H1 (cell line): ENCODE measurements around the gene RAET1G. TPM values are rescaled to one million over a fixed set of nuclear protein-coding genes. Genes with fewer than 3 reads are reported as not detected.

Experiments
- CTCF ChIA-PET: fragments of 300-600 bp; sonication (Branson Sonifier 250); formaldehyde crosslinking; loops from one replicate; lab custom pipeline; 2021; ENCODE audit not compliant: partially characterized antibody; lab: Charles Lee
- POLR2A ChIA-PET: fragments of 300-600 bp; sonication (Branson Sonifier 250); formaldehyde crosslinking; loops from one replicate; lab custom pipeline; 2021; ENCODE audit warnings: inconsistent platforms; ENCODE audit not compliant: partially characterized antibody; lab: Charles Lee
- DNase-seq, 2 experiments: peaks; one replicate each; pipeline versions ENCODE4 v3.0.0 to v3.0.0-alpha.2; 2010 to 2022; ENCODE audit warnings: low spot score in 2 of 2, low read depth in 1 of 2, mixed read lengths in 1 of 2
- FAIRE-seq: peaks from 2 replicates; lab custom pipeline; 2011; peaks lifted over from hg19 to GRCh38; lab: Jason Lieb, UNC
- H2AFZ ChIP-seq: 2 replicates; pipeline ENCODE4 v1.8.1; 2012; ENCODE audit warnings: low read length, inconsistent platforms
- H2AK5ac ChIP-seq: 2 replicates; pipeline ENCODE4 v1.6.1; 2013; ENCODE audit warnings: low read depth, low read length
- H2BK120ac ChIP-seq: replicated peaks from 2 replicates; pipeline ENCODE3; 2013; ENCODE audit warnings: low read depth, low read length, inconsistent platforms
- H2BK12ac ChIP-seq: 2 replicates; pipeline ENCODE4 v1.6.1; 2013; ENCODE audit warnings: low read depth, low read length
- H2BK15ac ChIP-seq: 2 replicates; pipeline ENCODE4 v1.6.1; 2013; ENCODE audit warnings: low read length
- H2BK20ac ChIP-seq: 2 replicates; pipeline ENCODE4 v1.6.1; 2013; ENCODE audit warnings: low read length
- H2BK5ac ChIP-seq: 2 replicates; pipeline ENCODE4 v1.6.1; 2013; ENCODE audit warnings: low read depth, low read length
- H3K14ac ChIP-seq: 2 replicates; pipeline ENCODE4 v1.6.1; 2013; ENCODE audit warnings: inconsistent platforms; ENCODE audit not compliant: insufficient read length
- H3K18ac ChIP-seq: 2 replicates; pipeline ENCODE4 v1.6.1; 2013; ENCODE audit warnings: low read length; ENCODE audit errors: extremely low read depth
- H3K23ac ChIP-seq: 2 replicates; pipeline ENCODE4 v1.6.1; 2013; ENCODE audit warnings: inconsistent platforms; ENCODE audit not compliant: insufficient read length
- H3K23me2 ChIP-seq: 2 replicates; pipeline ENCODE4 v1.6.1; 2013; ENCODE audit warnings: low read depth, low read length
- H3K27ac ChIP-seq: 2 replicates; pipeline ENCODE4 v1.6.1; 2011; ENCODE audit warnings: low read depth, low read length, inconsistent platforms
- H3K27me3 ChIP-seq, 4 experiments: replicated peaks in 1 of 4; 1 replicate in 1 of 4; 2 replicates in 3 of 4; pipeline versions ENCODE4 v1.6.1 to v1.8.1; 2011 to 2013; ENCODE audit warnings: low read length in 3 of 4, mild to moderate bottlenecking in 3 of 4, inconsistent platforms in 2 of 4, mixed read lengths in 2 of 4, moderate library complexity in 1 of 4; ENCODE audit not compliant: control insufficient read depth in 3 of 4, insufficient read depth in 3 of 4; ENCODE audit errors: extremely low read depth in 1 of 4
- H3K36me3 ChIP-seq, 4 experiments: 2 replicates each; pipeline versions ENCODE4 v1.6.1 to v1.8.1; 2011 to 2013; ENCODE audit warnings: mild to moderate bottlenecking in 4 of 4, low read length in 3 of 4, moderate library complexity in 2 of 4, control low read depth in 1 of 4, inconsistent platforms in 1 of 4; ENCODE audit not compliant: insufficient read depth in 4 of 4, control insufficient read depth in 2 of 4
- H3K4ac ChIP-seq: replicated peaks from 2 replicates; pipeline ENCODE3; 2013; ENCODE audit warnings: low read length, low read depth, mixed read lengths, inconsistent platforms; ENCODE audit not compliant: insufficient read length
- H3K4me1 ChIP-seq, 4 experiments: replicated peaks in 1 of 4; 1 replicate in 1 of 4; 2 replicates in 3 of 4; pipeline versions ENCODE4 v1.6.1 to v1.8.1; 2011 to 2013; ENCODE audit warnings: low read length in 3 of 4, inconsistent platforms in 2 of 4, mixed read lengths in 1 of 4; ENCODE audit not compliant: insufficient read depth in 4 of 4, control insufficient read depth in 3 of 4
- H3K4me2 ChIP-seq, 2 experiments: 2 replicates each; pipeline versions ENCODE4 v1.6.1 to v1.8.1; 2011 to 2013; ENCODE audit warnings: low read depth in 2 of 2, low read length in 2 of 2, control low read depth in 1 of 2, inconsistent platforms in 1 of 2, mild to moderate bottlenecking in 1 of 2; ENCODE audit not compliant: insufficient read depth in 1 of 2
- H3K4me3 ChIP-seq, 4 experiments: fragments of 200-600, 300-600 bp in 1 of 4; sonication (generic), shearing (Covaris generic), sonication (Bioruptor Twin) in 1 of 4; 2 replicates each; pipeline versions ENCODE4 v1.5.1 to v1.8.1; 2011 to 2016; ENCODE audit warnings: low read length in 4 of 4, low read depth in 3 of 4, control low read depth in 2 of 4, inconsistent platforms in 2 of 4, mild to moderate bottlenecking in 2 of 4, mixed read lengths in 1 of 4, moderate library complexity in 1 of 4; ENCODE audit not compliant: insufficient read depth in 2 of 4; ENCODE audit errors: extremely low read depth in 1 of 4
- H3K56ac ChIP-seq: replicated peaks from 2 replicates; pipeline ENCODE3; 2013; ENCODE audit warnings: low read depth, mild to moderate bottlenecking, mixed read lengths, low read length, inconsistent platforms; ENCODE audit not compliant: insufficient read length
- H3K79me1 ChIP-seq: 2 replicates; pipeline ENCODE4 v1.6.1; 2013; ENCODE audit warnings: low read depth, low read length, control low read depth
- H3K79me2 ChIP-seq, 2 experiments: 2 replicates each; pipeline versions ENCODE4 v1.6.1 to v1.8.1; 2012 to 2013; ENCODE audit warnings: low read length in 2 of 2, mild to moderate bottlenecking in 2 of 2, inconsistent platforms in 1 of 2; ENCODE audit not compliant: insufficient read depth in 2 of 2, control insufficient read depth in 1 of 2
- H3K9ac ChIP-seq, 4 experiments: replicated peaks in 1 of 4; 1 replicate in 1 of 4; 2 replicates in 3 of 4; pipeline versions ENCODE4 v1.6.1 to v1.8.1; 2011 to 2013; ENCODE audit warnings: low read depth in 3 of 4, low read length in 3 of 4, control low read depth in 2 of 4, mild to moderate bottlenecking in 2 of 4, moderate library complexity in 2 of 4, inconsistent platforms in 1 of 4; ENCODE audit errors: extremely low read depth in 1 of 4
- H3K9me3 ChIP-seq, 2 experiments: 2 replicates each; pipeline versions ENCODE4 v1.6.1 to v1.8.1; 2012 to 2013; ENCODE audit warnings: mild to moderate bottlenecking in 2 of 2, moderate library complexity in 2 of 2, control low read depth in 1 of 2, inconsistent platforms in 1 of 2, low read depth in 1 of 2, low read length in 1 of 2, mixed read lengths in 1 of 2; ENCODE audit not compliant: insufficient read depth in 2 of 2
- H4K20me1 ChIP-seq, 2 experiments: replicated peaks in 1 of 2; 2 replicates each; pipeline versions ENCODE3 to v1.8.1; 2011 to 2013; ENCODE audit warnings: inconsistent platforms in 2 of 2, low read length in 2 of 2, mild to moderate bottlenecking in 1 of 2; ENCODE audit not compliant: insufficient read depth in 2 of 2, control insufficient read depth in 1 of 2
- H4K5ac ChIP-seq: 2 replicates; pipeline ENCODE4 v1.6.1; 2013; ENCODE audit warnings: low read length, low read depth, mixed read lengths, inconsistent platforms; ENCODE audit not compliant: insufficient read length
- H4K8ac ChIP-seq: 2 replicates; pipeline ENCODE4 v1.8.0; 2013; ENCODE audit warnings: mild to moderate bottlenecking, moderate library complexity, low read length, inconsistent platforms; ENCODE audit not compliant: insufficient read depth; ENCODE audit errors: extremely low read depth
- H4K91ac ChIP-seq: replicated peaks from 2 replicates; pipeline ENCODE3; 2013; ENCODE audit warnings: low read length, mixed read lengths, inconsistent platforms; ENCODE audit not compliant: insufficient read length
- ATF3 ChIP-seq: IDR thresholded peaks from 2 replicates; pipeline ENCODE4 v1.6.1; 2011; ENCODE audit warnings: low read depth, mild to moderate bottlenecking, low read length; ENCODE audit not compliant: insufficient read depth
- BRCA1 ChIP-seq: IDR thresholded peaks from 2 replicates; pipeline ENCODE4 v1.6.1; 2012; ENCODE audit warnings: low read depth, low read length, improper control_type of control experiment
- CHD2 ChIP-seq: IDR thresholded peaks from 2 replicates; pipeline ENCODE4 v1.6.1; 2012; ENCODE audit warnings: low read length, improper control_type of control experiment
- FOSL1 ChIP-seq: IDR thresholded peaks from 2 replicates; pipeline ENCODE4 v1.6.1; 2011; ENCODE audit warnings: mild to moderate bottlenecking, low read depth, low read length, moderate library complexity; ENCODE audit not compliant: insufficient read depth
- GABPA ChIP-seq: IDR thresholded peaks from 2 replicates; pipeline ENCODE4 v1.6.1; 2011; ENCODE audit warnings: mild to moderate bottlenecking, low read length, moderate library complexity, borderline replicate concordance; ENCODE audit not compliant: insufficient read depth
- HDAC2 ChIP-seq, 2 experiments: fragments of 300-600 bp in 1 of 2; sonication (generic) in 1 of 2; IDR thresholded peaks; 2 replicates each; pipeline ENCODE4 v1.6.1; 2011 to 2012; ENCODE audit warnings: low read depth in 2 of 2, low read length in 2 of 2, mild to moderate bottlenecking in 2 of 2, moderate library complexity in 2 of 2, borderline replicate concordance in 1 of 2, inconsistent platforms in 1 of 2
- NANOG ChIP-seq: IDR thresholded peaks from 2 replicates; pipeline ENCODE4 v1.6.1; 2011; ENCODE audit warnings: low read length, low read depth, mild to moderate bottlenecking, inconsistent platforms; ENCODE audit not compliant: insufficient read depth, poor library complexity, severe bottlenecking
- POU5F1 ChIP-seq: IDR thresholded peaks from 2 replicates; pipeline ENCODE4 v1.6.1; 2011; ENCODE audit warnings: low read depth, mild to moderate bottlenecking, low read length, moderate library complexity
- WGBS, 2 experiments: shearing (Covaris generic) in 1 of 2; methylation state at CpG; one replicate each; pipeline versions ENCODE4 v1.1.6 to v1.1.7; 2013 to 2015; ENCODE audit warnings: low lambda C conversion rate in 2 of 2, mixed read lengths in 2 of 2, inconsistent platforms in 1 of 2, low coverage in 1 of 2, missing lambda C conversion rate in 1 of 2; ENCODE audit not compliant: insufficient replicate concordance in 2 of 2, insufficient coverage in 1 of 2, insufficient read length in 1 of 2; ENCODE audit errors: extremely low coverage in 1 of 2, missing lambda C conversion rate in 1 of 2; 5-methylcytosine and 5-hydroxymethylcytosine counted together
- polyA plus RNA-seq, 7 experiments: library from polyadenylated mRNA; depleted of rRNA in 3 of 7; stranded (reverse) in 5 of 7; unstranded in 2 of 7; fragments of >200 nt in 5 of 7; fragments of 200-250 nt in 2 of 7; gene quantifications; 1 replicate in 5 of 7; 2 replicates in 1 of 7; 4 replicates in 1 of 7; pipeline versions ENCODE4 v1.2.1 to v1.2.3, GENCODE V29; 2011 to 2013; ENCODE audit warnings: missing spikeins in 2 of 7, mixed read lengths in 2 of 7
- total RNA-seq: library from RNA; stranded (reverse); fragmentation: NEBNext Ultra II Directional; extraction: Animal tissue kit (Norgen Biotek cat#: 25700); gene quantifications from 2 replicates; pipeline ENCODE4 v1.2.1, GENCODE V29; 2021

The RAET1G gene
- total and polyA plus RNA-seq, 2 of the 8 experiments (the other 6 are each of a cell fraction or from before 2014, with no cell fraction given) = 0.08 TPM; not detected in 1

- H2BK20ac ChIP-seq = no peak overlapping the region
- CTCF ChIA-PET = interaction anchor here (0.7 to 3.1 kb wide), 8 partner anchors 13 to 69 kb away, joined by 3 to 13 read pairs (median 3); no protein-coding TSS in a partner anchor
- POLR2A ChIA-PET = no interaction called here
- H2AK5ac ChIP-seq = no peak overlapping the region
- no peaks in the 10 kb centered on the region for H3K23me2 ChIP-seq
- no peak overlapping the region for H3K56ac ChIP-seq
- H2BK5ac ChIP-seq = no peak overlapping the region
- H4K5ac ChIP-seq = no peak overlapping the region
- WGBS, 2 experiments = 81% methylated on average over 9 of the region's 9 CpGs; no CpG with 5 or more reads in 1 of the 2 experiments
- H3K9ac ChIP-seq = no peak overlapping the region
- H2AFZ ChIP-seq = no peak overlapping the region
- H3K4me2 ChIP-seq = no peak overlapping the region
- H3K4ac ChIP-seq = no peak overlapping the region
- H3K4me3 ChIP-seq = no peak overlapping the region
- no peaks in the 10 kb centered on the region for H4K20me1 ChIP-seq
- no peak overlapping the region for H4K8ac ChIP-seq
- DNase-seq (no peak), FAIRE-seq (no peak)
- H3K23ac ChIP-seq = no peak overlapping the region
- no peak overlapping the region for H2BK120ac ChIP-seq
- peaks cover 0 to 4% (median 0%) of the 10 kb centered on the region in 4 experiments; a peak in 2 of 7 replicates for H3K4me1 ChIP-seq
- no peaks in the 10 kb centered on the region for H3K9me3 ChIP-seq
- no peaks in the 10 kb centered on the region for H3K79me1 ChIP-seq
- H3K79me2 ChIP-seq = no peaks in the 10 kb centered on the region
- H3K18ac ChIP-seq = no peak overlapping the region
- H3K27ac ChIP-seq = no peak overlapping the region
- no peak overlapping the region for H4K91ac ChIP-seq
- no peak overlapping the region for H2BK15ac ChIP-seq
- H2BK12ac ChIP-seq = no peak overlapping the region
- H3K14ac ChIP-seq = no peak overlapping the region
- H3K36me3 ChIP-seq = no peaks in the 10 kb centered on the region
- no peaks in the 10 kb centered on the region for H3K27me3 ChIP-seq
- TF ChIP-seq FOSL1 = no peak
- TF ChIP-seq ATF3 = no peak
- TF ChIP-seq GABPA = no peak
- TF ChIP-seq BRCA1 = no peak
- TF ChIP-seq CHD2 = no peak
- no peak for TF ChIP-seq POU5F1
- no peak for TF ChIP-seq HDAC2 (IDR thresholded peaks at IDR 0.05; ENCODE audit: borderline replicate concordance in 1 of 2, low read depth in 2 of 2, low read length in 2 of 2)
- TF ChIP-seq NANOG = no peak
Measured at GRCh38 chr6:149898966-149899365, 24.0 kb downstream of the RAET1G start.
